Measurements from ENCODE around the gene MTTP. TPM values are rescaled to one million over a fixed set of nuclear protein-coding genes. Genes with fewer than 3 reads are reported as not detected.

MTTP gene
- total RNA-seq, 2 donors from 2014 or later = 0.11 to 0.42 TPM

DNA sequence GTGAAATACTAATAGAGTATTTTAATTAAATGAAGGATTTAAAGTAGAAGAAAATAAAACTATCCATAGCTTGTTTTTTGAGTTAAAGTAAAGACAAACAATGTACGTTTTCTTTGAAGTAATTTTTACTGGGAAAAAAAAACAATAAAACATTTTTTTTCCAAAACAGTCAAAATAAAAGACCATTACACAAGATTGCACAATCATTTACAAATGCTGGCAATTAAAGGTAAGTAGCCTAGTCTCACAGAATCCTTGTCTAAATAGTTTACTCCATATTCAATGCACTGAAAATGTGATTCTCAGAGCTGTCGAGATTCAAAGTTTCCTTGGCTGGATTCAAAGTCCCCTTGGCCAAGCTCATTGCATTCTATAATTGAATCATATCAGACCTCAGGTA, 61.8 kb downstream of the MTTP start:
- H3K27me3 Mint-ChIP-seq (ENCODE audit: insufficient read depth) = no peaks in the 10 kb centered on the region
- H3K4me1 Mint-ChIP-seq = peaks cover 11% of the 10 kb centered on the region
- no peak overlapping the region for H3K4me3 ChIP-seq (ENCODE audit: low read length)
- no peaks in the 10 kb centered on the region for H3K9me3 ChIP-seq (ENCODE audit: control insufficient read depth, low read length)
- H3K36me3 ChIP-seq (ENCODE audit: control insufficient read depth, insufficient read depth, low read length) = no peaks in the 10 kb centered on the region
- no peak for DNase-seq
- H3K27ac ChIP-seq (ENCODE audit: low read depth, low read length) = no peak overlapping the region
- H3K4me3 Mint-ChIP-seq = no peak overlapping the region
- WGBS, 2 experiments (ENCODE audit: insufficient coverage in 1 of 2, insufficient read length in 1 of 2) = 85 to 100% methylated on average over 1 to 2 of the region's 2 CpGs
- TF ChIP-seq, protein P1, sequence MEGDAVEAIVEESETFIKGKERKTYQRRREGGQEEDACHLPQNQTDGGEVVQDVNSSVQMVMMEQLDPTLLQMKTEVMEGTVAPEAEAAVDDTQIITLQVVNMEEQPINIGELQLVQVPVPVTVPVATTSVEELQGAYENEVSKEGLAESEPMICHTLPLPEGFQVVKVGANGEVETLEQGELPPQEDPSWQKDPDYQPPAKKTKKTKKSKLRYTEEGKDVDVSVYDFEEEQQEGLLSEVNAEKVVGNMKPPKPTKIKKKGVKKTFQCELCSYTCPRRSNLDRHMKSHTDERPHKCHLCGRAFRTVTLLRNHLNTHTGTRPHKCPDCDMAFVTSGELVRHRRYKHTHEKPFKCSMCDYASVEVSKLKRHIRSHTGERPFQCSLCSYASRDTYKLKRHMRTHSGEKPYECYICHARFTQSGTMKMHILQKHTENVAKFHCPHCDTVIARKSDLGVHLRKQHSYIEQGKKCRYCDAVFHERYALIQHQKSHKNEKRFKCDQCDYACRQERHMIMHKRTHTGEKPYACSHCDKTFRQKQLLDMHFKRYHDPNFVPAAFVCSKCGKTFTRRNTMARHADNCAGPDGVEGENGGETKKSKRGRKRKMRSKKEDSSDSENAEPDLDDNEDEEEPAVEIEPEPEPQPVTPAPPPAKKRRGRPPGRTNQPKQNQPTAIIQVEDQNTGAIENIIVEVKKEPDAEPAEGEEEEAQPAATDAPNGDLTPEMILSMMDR (conservative IDR thresholded peaks at IDR 0.05) = no peak
- no peak overlapping the region for H3K9ac ChIP-seq (ENCODE audit: extremely low read depth, low read length, poor library complexity, severe bottlenecking)
- no peaks in the 10 kb centered on the region for H3K4me1 ChIP-seq (ENCODE audit: control insufficient read depth, insufficient read depth, low read length)
- H3K9me3 Mint-ChIP-seq = no peaks in the 10 kb centered on the region
- no peak overlapping the region for H3K27ac Mint-ChIP-seq
- H3K27me3 ChIP-seq (ENCODE audit: control insufficient read depth, insufficient read depth, low read length, poor library complexity, severe bottlenecking) = no peaks in the 10 kb centered on the region
- H3K36me3 Mint-ChIP-seq (ENCODE audit: low read depth) = no peaks in the 10 kb centered on the region

DNA sequence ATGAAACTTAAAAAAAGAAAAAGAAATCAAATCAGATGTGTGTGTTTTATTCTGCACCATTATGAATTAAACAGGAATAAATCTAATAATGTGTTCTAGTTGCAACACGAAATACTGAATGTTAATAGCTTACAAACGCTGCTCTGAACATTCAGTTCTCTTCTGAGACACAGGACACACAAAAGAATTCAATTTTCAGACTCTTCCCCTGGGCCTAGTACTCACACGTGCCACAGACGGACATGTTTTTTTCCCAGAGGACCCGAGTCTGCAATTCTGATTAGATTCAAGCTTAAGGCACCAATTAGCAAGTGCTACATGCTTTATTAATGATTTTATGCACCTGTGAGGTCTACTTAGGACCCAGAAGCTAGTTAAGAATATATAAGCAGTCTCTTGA, 62.5 kb downstream of the MTTP start:
- 71 to 90% methylated on average over 4 to 5 of the region's 5 CpGs for WGBS, 2 experiments (ENCODE audit: insufficient coverage in 1 of 2, insufficient read length in 1 of 2)
- no peak overlapping the region for H3K4me3 ChIP-seq (ENCODE audit: low read length)

DNA sequence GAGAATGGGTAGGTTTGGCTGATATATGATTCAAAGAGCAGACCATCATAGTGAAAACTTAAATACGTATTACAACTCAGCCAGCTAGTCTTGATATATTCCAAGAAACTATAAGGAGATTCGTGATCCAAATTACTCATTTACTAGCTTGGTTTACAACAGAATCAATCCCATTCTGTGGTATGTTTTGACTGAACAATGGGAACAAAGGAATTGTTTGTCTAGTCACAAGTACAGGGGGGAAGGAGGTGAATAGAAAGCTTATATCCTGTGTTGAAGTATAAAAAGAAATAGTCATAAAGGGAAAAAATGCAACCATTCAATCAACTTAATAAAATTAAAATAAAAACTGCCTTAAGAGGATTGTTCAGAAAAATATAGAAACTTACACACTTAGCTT, 66.1 kb downstream of the MTTP start:
- WGBS, 2 experiments (ENCODE audit: insufficient coverage in 1 of 2, insufficient read length in 1 of 2) = 94% methylated on average over 2 of the region's 2 CpGs; no CpG with 5 or more reads in 1 of the 2 experiments
- no peak overlapping the region for H3K4me3 Mint-ChIP-seq
- TF ChIP-seq, protein P1 (conservative IDR thresholded peaks at IDR 0.05) = no peak
- no peak overlapping the region for H3K4me3 ChIP-seq (ENCODE audit: low read length)
- no peaks in the 10 kb centered on the region for H3K36me3 Mint-ChIP-seq (ENCODE audit: low read depth)
- no peak for DNase-seq
- H3K27ac ChIP-seq (ENCODE audit: low read depth, low read length) = no peak overlapping the region
- H3K4me1 Mint-ChIP-seq = peaks cover 43% of the 10 kb centered on the region
- no peaks in the 10 kb centered on the region for H3K36me3 ChIP-seq (ENCODE audit: control insufficient read depth, insufficient read depth, low read length)
- H3K4me1 ChIP-seq (ENCODE audit: control insufficient read depth, insufficient read depth, low read length) = peaks cover 8% of the 10 kb centered on the region
- no peaks in the 10 kb centered on the region for H3K9me3 Mint-ChIP-seq
- H3K27ac Mint-ChIP-seq = no peak overlapping the region
- H3K9ac ChIP-seq (ENCODE audit: extremely low read depth, low read length, poor library complexity, severe bottlenecking) = no peak overlapping the region
- H3K27me3 Mint-ChIP-seq (ENCODE audit: insufficient read depth) = no peaks in the 10 kb centered on the region
- H3K9me3 ChIP-seq (ENCODE audit: control insufficient read depth, low read length) = no peaks in the 10 kb centered on the region
- no peaks in the 10 kb centered on the region for H3K27me3 ChIP-seq (ENCODE audit: control insufficient read depth, insufficient read depth, low read length, poor library complexity, severe bottlenecking)

More for the DNA sequence above, 62.5 kb downstream of the MTTP start:
- Histone ChIP-seq H3K27me3 (ENCODE audit: control insufficient read depth, insufficient read depth, low read length, poor library complexity, severe bottlenecking) (no peaks in the 10 kb centered on the region), H3K27ac (ENCODE audit: low read depth, low read length) (no peak overlapping the region), H3K9me3 (ENCODE audit: control insufficient read depth, low read length) (no peaks in the 10 kb centered on the region), H3K36me3 (ENCODE audit: control insufficient read depth, insufficient read depth, low read length) (no peaks in the 10 kb centered on the region), H3K4me1 (ENCODE audit: control insufficient read depth, insufficient read depth, low read length) (no peaks in the 10 kb centered on the region), H3K9ac (ENCODE audit: extremely low read depth, low read length, poor library complexity, severe bottlenecking) (no peak overlapping the region)
- no peak for DNase-seq
- H3K27ac Mint-ChIP-seq = no peak overlapping the region
- no peaks in the 10 kb centered on the region for H3K9me3 Mint-ChIP-seq
- peaks cover 11% of the 10 kb centered on the region for H3K4me1 Mint-ChIP-seq
- no peaks in the 10 kb centered on the region for H3K36me3 Mint-ChIP-seq (ENCODE audit: low read depth)
- no peak overlapping the region for H3K4me3 Mint-ChIP-seq
- H3K27me3 Mint-ChIP-seq (ENCODE audit: insufficient read depth) = no peaks in the 10 kb centered on the region
- TF ChIP-seq, protein P1 (conservative IDR thresholded peaks at IDR 0.05) = no peak

Measured in endodermal cell (in vitro differentiated cells).